Mammary epithelial cell (primary cell): ENCODE results near the gene EEFSEC.

ENCODE experiments used
- CTCF ChIP-seq, 2 donors: IDR thresholded peaks in 1 of 2; conservative IDR thresholded peaks in 1 of 2; 2 replicates each; pipeline ENCODE4 v1.5.1; 2011 to 2012; ENCODE audit warnings: inconsistent platforms in 2 of 2, low read length in 2 of 2, mild to moderate bottlenecking in 2 of 2, control low read depth in 1 of 2, low read depth in 1 of 2; ENCODE audit not compliant: insufficient read depth in 1 of 2; ENCODE audit errors: extremely low read depth in 1 of 2
- EZH2 ChIP-seq: IDR thresholded peaks from 2 replicates; pipeline ENCODE4 v1.6.1; 2012; ENCODE audit warnings: low read length, inconsistent platforms, borderline replicate concordance

- TF ChIP-seq CTCF (conservative IDR thresholded peaks at IDR 0.05 in 1 of 2, IDR thresholded peaks at IDR 0.05 in 1 of 2; ENCODE audit: extremely low read depth in 1 of 2, insufficient read depth in 1 of 2, low read depth in 1 of 2, low read length in 2 of 2) (no peak), EZH2 (no peak)
These were observed 113.2 kb downstream of the EEFSEC start for GRCh38 chr3:128266453-128266852.
